ENCODE measurements around the gene PPP4R2. TPM values are rescaled to one million over a fixed set of nuclear protein-coding genes. Genes with fewer than 3 reads are reported as not detected.

The PPP4R2 gene
- total RNA-seq, 3 donors from 2014 or later: 34.6 to 71.4 (median 49.2) TPM

- Histone ChIP-seq H3K27ac (no peak overlapping the region), H3K4me3 (no peak overlapping the region), H3K27me3 (no peaks in the 10 kb centered on the region), H3K36me3 (no peaks in the 10 kb centered on the region), H3K4me1 (no peaks in the 10 kb centered on the region), H3K9me3 (no peaks in the 10 kb centered on the region)
- intact Hi-C loops (cut with DNase I; ENCODE audit: low total_unique reads): no loop called here
- no peak for DNase-seq (ENCODE audit: low spot score in 2 of 2)
- TF ChIP-seq POLR2A (IDR thresholded peaks at IDR 0.05): no peak
- TF ChIP-seq CTCF (IDR thresholded peaks at IDR 0.05): no peak
- no peak for TF ChIP-seq POLR2AphosphoS5 (IDR thresholded peaks at IDR 0.05)
These were observed 35.6 kb upstream of the PPP4R2 start for GRCh38 chr3:72960812-72961518.

- no peaks in the 10 kb centered on the region for H3K27me3 ChIP-seq
- H3K4me1 ChIP-seq: no peaks in the 10 kb centered on the region
- H3K9me3 ChIP-seq: no peaks in the 10 kb centered on the region
- DNase-seq (ENCODE audit: low spot score in 2 of 2): no peak
- no peaks in the 10 kb centered on the region for H3K36me3 ChIP-seq
- no peak overlapping the region for H3K4me3 ChIP-seq
- H3K27ac ChIP-seq: no peak overlapping the region
- intact Hi-C loops (cut with DNase I; ENCODE audit: low total_unique reads): no loop called here
- TF ChIP-seq POLR2AphosphoS5 (IDR thresholded peaks at IDR 0.05): no peak
- TF ChIP-seq POLR2A (IDR thresholded peaks at IDR 0.05): no peak
These were observed 34.9 kb upstream of the PPP4R2 start for GRCh38 chr3:72961752-72962151.

GRCh38 chr3:72962317-72962716 is 34.3 kb upstream of the PPP4R2 start:
- no peak overlapping the region for H3K4me3 ChIP-seq
- H3K4me1 ChIP-seq: no peaks in the 10 kb centered on the region
- no peak for TF ChIP-seq POLR2AphosphoS5 (IDR thresholded peaks at IDR 0.05)
- TF ChIP-seq POLR2A (IDR thresholded peaks at IDR 0.05): no peak
- TF ChIP-seq CTCF (IDR thresholded peaks at IDR 0.05): no peak
- intact Hi-C loops (cut with DNase I; ENCODE audit: low total_unique reads): no loop called here
- no peaks in the 10 kb centered on the region for H3K27me3 ChIP-seq
- no peaks in the 10 kb centered on the region for H3K9me3 ChIP-seq
- no peak for DNase-seq (ENCODE audit: low spot score in 2 of 2)
- H3K27ac ChIP-seq: no peak overlapping the region
- no peaks in the 10 kb centered on the region for H3K36me3 ChIP-seq

- Histone ChIP-seq H3K36me3 (no peaks in the 10 kb centered on the region), H3K9me3 (no peaks in the 10 kb centered on the region), H3K27ac (no peak overlapping the region), H3K4me3 (no peak overlapping the region), H3K27me3 (no peaks in the 10 kb centered on the region), H3K4me1 (no peaks in the 10 kb centered on the region)
- DNase-seq (ENCODE audit: low spot score in 2 of 2): no peak
- no peak for TF ChIP-seq POLR2A (IDR thresholded peaks at IDR 0.05)
- no peak for TF ChIP-seq CTCF (IDR thresholded peaks at IDR 0.05)
- no peak for TF ChIP-seq POLR2AphosphoS5 (IDR thresholded peaks at IDR 0.05)
- intact Hi-C loops (cut with DNase I; ENCODE audit: low total_unique reads): no loop called here
These were observed 32.0 kb upstream of the PPP4R2 start for GRCh38 chr3:72964633-72965032.

- Histone ChIP-seq H3K9me3 (no peaks in the 10 kb centered on the region), H3K4me3 (no peak overlapping the region), H3K4me1 (no peaks in the 10 kb centered on the region), H3K27me3 (no peaks in the 10 kb centered on the region), H3K27ac (no peak overlapping the region), H3K36me3 (no peaks in the 10 kb centered on the region)
- no peak for DNase-seq (ENCODE audit: low spot score in 2 of 2)
- TF ChIP-seq CTCF (IDR thresholded peaks at IDR 0.05): no peak
- no peak for TF ChIP-seq POLR2A (IDR thresholded peaks at IDR 0.05)
- TF ChIP-seq POLR2AphosphoS5 (IDR thresholded peaks at IDR 0.05): no peak
- intact Hi-C loops (cut with DNase I; ENCODE audit: low total_unique reads): no loop called here
These were observed 28.3 kb upstream of the PPP4R2 start for GRCh38 chr3:72968266-72968664.

Data from breast epithelium (tissue), 4 donors.